Myocyte (in vitro differentiated cells): ENCODE measurements around the gene PAQR6. TPM values are rescaled to one million over a fixed set of nuclear protein-coding genes. Genes with fewer than 3 reads are reported as not detected.

Source experiments
- DNase-seq: peaks from one replicate; pipeline ENCODE4 v3.0.0-alpha.2; 2012; ENCODE audit warnings: low read depth
- total RNA-seq: library from RNA; depleted of rRNA; stranded (reverse); fragments of >200 nt; gene quantifications from 2 replicates; pipeline ENCODE4 v1.2.3, GENCODE V29; 2014

PAQR6 gene
- total RNA-seq, 1 donor from 2014 or later: 4.1 TPM

DNA sequence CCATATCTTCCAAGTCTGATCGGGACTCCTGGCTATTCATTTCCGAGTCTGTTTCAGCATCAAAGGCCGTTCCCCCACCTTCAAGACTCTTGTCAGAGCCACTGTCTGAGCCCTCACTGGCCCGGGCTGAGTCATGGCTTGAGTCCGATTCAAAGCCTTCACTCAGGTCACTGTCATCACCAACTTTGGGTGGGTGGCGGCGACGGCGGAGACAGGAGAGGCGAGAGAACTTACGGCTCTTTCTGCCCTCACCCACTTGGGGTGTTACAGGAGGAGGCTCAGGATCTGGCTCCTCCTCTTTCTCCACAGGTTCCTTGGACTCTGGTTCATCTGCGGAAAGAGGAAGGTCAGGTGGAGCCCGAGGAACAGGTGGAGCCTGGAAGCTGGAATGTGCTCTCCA lies 18.2 kb upstream of the PAQR6 start:
- DNase-seq: no peak

DNA sequence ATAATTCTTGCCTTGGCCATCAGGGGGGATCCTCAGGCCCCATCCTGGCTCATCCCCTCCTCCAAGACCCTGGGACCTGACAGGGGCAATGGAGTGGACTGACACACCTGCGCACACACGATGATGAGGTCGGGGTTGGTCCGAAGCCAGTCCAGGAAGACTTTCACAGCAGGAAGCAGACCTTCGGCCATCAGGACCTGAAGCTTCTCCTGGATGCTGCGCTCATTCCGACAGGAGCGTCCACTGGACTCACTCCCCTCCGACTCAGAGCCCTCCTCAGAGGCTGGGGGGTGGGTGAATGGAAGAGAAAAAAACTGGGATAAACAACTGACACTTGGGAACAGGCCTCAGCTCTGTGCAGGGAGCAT lies 15.4 kb upstream of the PAQR6 start:
- no peak for DNase-seq

DNA sequence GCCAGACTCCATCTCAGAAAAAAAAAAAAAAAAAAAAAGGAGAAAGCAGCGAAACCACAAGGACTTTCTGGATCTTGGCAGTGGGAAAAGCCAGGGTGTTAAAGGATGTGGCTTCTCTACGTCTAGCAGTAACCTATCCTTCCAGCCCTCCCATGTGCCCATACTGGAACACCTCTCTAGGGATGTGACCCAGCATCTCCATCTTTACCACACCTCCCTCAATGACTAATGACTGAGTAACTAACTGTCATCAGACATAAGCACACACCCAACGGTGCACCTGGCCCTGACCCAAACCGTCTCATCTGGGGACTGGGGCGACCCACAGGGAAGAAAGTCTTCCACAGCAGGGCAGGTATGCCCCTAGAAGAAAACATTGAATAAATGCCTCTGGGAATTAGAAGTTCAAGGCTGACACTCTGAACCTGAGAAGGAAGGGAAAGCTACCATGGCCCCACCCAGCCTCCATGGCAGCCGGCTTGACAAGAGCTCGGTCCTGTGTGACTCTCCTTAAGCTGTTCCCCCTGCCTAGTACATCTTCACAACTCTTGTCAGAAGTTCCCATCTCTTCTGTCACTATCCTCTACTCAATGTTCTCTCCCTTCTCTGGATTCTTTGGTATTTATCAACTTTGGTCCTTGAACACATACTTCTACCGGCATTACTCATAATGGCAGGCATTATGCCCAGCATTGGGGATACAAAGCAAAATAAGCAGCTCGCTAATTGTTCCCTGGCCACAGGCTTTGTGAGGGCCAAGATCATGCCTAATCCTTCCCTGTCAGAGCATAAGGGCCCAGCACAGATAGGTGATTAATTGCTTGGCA lies 14.8 kb upstream of the PAQR6 start:
- DNase-seq: peak; percentile 46

DNA sequence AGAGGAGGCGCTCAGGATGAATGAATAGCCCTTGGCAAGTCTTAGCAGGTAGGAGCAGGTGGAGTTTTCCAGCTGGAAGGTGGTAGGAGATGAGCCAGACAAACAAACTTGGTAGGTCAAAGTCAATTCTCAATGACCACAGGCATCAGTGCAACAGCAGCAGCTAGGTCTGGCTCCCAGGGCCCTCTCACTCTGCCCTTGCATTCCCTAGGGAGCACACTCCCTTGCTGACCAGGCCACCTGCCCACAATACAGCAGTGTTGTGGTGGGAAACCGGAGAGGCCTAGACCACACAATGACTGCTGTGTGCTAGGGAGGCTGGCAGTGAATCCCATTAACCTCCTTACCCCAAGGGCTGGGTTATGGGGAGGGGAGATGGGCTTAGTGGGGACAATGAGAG lies 13.0 kb upstream of the PAQR6 start:
- DNase-seq: peak; percentile 97

DNA sequence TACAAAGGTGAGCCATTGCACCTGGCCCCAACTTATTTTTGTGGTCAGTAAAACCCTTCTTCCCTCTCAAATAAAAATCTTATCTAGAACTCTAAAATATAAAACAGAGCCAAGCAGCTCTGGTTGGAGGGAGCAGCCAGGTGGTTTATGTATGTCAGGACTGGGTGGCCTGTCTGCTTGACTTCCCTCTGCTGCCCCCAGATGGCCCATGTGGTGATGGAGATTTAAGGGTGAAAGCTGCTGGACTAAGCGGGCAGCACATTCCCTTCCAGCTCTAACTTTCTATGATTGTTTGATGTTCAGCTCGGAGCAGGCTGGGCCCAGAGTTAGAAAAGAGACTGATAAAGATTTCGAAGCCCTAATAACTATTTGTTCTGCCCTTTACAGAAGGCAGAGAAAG lies 11.9 kb upstream of the PAQR6 start:
- peak; percentile 63 for DNase-seq

DNA sequence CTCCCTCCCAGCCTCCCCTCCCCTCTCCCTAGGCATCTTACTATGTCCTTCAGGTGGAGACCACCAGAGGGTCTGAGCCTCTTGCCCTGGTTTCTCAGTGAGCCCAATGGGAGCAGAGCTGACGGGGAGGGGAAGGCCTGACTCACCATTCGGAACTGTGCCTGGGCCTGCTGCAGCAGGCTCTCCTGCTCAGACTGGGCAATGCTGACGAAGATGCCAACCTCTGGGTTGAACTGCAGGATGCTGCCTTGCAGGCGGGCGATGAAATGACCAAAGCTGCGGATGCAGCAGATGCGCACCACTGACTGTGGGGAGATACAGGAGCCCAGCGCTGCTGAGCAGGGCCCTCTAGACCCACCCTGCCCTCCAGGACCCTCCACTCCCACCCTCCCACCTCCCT lies 11.0 kb upstream of the PAQR6 start:
- no peak for DNase-seq

DNA sequence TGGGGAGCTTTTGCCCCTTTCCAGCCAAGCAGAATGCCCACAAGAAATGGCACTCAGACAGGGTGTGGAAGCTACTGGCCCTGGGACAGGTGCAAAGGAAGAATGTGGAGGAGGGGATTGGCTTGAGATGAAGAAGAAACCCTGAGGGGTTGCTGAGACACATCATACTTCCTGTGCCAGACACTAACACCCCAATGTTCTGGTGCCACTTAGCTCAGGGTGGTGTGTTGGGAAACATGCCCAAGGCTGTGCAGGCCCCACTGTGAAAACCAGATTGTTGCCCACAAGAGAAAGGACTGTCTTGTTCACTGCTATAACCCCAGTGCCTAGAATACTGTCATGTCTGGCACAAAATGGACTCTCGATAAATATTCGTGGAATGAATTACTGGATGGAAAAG lies 9.9 kb upstream of the PAQR6 start:
- DNase-seq: no peak

DNA sequence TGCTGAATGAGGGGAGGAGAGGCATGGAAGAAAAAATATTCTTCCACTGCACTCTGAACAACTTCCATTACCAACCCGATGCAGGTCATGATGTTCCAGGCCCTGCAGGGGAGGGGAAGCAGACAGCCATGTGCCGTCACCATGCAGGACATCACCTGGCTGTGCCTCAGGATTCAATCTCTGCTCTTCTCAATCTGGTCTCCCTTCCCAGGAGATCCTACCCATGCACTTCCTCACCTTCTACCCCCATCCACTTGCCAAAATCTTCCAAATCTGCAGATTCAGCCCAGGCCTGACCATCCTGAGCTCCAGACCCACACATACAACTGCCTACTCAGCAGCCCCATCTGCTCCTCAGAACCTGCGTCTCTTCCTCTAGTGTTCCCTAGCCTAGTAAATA lies 5.8 kb upstream of the PAQR6 start:
- no peak for DNase-seq

DNA sequence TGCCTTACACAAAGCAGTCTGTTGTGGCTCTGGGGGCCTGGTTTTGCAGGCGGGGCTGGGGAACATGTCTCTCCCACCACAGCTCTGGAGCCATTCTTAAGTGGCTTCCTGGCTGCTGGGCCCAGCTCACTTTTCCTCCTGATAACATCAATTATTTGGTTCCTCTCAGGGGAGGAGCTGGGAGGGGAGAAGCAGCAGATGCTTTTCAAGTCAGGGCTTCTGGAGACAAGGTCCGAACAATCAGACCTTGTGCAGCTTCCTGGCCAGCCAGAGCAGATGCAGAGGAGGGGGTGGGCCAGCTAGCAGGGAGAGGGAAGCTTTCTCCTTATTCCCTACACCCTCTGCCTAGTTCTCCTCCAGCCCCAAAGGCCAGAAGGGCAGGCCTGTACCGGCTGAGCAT lies 3.7 kb upstream of the PAQR6 start:
- no peak for DNase-seq

DNA sequence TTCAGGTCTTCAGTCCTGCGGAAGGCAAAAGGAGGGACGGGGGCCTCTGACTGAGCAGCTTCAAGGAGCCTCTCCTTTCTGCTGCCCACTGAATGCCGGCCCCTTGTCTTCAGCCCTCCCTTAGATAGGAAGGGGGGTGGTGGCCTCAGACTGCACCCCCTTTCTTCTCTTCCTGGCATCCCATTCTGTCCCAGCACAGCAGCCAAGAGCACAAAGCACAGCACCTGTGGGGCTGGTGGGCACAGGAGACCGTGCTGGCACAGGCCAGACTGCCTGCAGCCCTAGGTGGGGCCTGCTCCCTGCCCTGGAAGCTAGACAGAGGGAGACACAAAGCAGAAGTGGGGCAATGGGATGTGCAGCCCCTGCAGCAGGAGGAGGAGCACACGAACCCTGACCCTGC lies 1.7 kb upstream of the PAQR6 start:
- DNase-seq: no peak

DNA sequence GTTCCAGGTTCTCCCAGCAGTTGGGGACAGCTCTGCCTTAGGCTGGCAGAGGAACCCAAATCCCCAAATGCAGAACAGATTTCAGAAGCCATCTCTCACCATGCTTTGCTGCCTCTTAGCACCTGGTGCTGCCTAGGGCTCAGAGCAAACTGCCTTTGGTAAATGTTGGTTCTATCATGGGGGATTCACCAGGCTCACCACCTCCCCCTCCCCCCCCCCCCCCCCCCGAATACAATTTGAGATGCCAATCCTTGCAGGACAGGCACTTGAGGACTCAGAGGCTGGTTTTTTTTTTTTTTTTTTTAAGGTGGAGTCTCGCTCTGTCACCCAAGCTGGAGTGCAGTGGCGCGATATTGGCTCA lies 447 bp upstream of the PAQR6 start:
- no peak for DNase-seq

DNA sequence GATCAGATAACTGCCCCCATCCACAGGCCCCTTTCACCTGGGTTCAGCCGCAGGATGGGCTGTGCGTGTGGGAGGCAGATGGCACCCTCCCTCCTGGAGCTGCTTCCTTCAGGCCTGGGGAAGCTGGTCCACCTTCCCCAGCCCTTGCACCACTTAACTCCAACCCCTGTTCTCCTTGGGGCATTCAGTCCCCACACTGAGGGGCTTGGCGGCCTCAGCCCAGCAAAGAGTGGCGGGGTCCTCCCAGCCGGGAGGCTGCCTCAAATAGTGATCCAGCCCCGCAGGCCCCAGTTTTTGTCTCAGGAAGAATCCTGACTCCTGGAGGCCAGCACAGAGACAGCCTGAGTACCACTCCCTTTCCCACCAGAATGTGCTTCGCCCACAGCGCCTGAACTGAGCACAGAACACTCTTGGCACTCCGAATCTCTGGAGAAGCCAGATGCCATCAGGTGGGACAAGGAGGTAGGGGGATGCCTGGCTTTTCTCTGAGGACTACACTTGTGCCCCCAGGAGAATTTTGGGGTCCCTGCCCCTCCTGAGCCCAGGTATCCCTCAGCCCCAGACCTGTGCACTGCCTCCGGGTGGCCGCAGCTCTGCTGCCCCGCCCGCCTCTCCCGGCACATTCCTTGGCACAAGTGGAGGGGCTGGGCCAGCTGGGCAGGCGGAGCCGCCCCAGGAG lies 936 bp downstream of the PAQR6 start:
- DNase-seq: no peak

DNA sequence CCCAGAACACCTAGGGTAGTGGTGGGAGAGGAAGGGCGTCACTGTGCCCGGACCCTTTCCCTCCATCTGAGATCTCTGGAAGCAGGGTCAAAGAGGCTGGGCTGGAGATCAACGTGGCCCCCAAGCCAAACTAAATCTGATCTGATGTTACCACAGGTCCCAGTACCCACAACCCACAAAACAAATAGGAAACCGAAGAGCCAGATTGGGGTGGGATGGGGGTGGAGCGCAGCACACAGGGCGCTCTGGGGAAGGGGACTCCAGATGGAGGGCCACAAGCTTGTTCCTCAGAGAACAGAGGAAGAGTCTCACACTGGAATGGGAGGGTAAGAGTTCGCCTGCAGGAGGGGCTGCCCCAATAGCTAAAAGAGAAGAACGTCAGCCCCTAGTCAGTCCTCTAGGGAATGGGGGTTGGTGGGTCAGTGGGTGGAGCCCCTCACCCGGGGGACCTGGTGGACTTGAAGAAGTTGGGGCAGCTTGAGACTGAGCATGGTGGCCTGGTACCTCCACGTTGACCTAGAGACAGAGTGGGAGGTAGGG lies 1.5 kb downstream of the PAQR6 start:
- no peak for DNase-seq

DNA sequence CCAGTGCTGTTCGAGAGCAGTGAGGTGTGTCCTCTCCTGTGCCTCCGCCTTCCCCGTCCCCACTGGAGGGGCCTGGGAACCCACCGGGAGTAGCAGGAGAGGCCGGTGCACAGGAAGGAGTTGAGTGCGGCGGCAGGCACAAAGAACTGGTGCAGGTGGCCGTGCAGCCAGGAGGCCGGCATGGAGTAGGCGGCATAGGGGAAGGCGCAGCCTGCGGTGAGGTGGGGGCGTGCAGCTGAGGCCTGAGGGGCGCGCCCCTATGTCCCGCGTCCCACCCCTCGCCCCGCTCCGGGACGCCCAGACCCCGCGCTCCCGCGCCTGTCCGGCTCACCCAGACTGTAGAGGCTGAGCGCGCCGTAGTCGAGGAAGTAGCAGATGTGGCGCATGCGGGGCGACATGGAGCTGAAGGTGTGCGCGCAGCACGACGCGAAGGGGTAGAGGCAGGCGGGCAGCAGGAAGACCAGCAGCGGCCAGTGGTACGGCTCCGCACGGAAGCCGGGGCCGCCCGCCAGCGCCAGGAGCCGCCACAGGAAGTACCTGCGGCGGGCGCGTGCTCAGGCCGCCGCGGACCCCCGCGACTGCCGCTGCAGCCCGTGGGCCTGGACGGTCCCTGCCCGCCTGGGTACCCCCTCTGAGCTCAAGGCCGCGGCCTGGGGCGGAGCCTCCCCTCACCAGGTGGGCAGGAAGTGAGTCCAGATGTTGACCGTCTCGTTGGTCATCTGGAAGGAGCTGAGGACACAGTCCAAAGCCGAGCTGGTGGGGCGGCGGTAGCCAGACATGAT lies 2.2 kb downstream of the PAQR6 start:
- no peak for DNase-seq

DNA sequence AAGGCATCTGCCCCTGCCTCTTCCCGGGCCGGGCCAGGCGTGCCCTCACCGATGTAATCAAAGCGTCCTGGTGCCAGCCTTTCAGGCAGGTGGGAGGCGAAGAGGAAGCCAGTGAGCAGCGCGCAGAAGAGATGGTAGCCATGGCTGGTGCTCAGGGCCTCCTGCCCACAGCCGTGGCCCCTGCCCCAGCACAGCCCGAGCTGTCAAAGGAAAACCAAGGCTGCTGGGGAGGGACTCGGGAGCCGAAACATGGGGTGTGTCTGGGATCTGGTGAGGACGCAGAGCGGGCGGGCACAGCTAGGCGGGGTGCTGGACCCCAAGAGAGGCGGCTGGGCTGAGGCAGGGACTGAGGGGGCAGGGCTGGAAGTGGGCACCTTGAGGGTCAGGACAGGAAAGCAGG lies 3.1 kb downstream of the PAQR6 start:
- DNase-seq: no peak

DNA sequence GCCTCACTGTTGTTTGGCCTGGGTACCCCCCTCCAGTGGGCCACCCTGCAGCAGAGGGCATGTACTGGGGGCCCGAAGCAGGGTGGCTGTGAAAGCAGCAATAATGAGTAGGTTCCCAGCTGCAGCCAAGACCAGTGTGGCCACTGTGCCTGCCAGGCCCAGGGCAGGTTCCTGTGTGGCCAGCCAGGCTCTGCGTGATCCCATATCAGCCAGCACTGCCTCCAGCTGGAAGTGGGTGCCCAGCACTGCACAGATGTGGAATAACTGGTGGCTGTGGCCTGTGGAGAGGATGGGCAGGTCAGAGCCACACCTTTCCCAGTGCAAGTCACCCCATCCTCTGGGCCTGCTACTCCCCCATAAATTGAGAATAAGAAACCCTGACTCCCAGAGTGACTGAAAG lies 3.7 kb downstream of the PAQR6 start:
- no peak for DNase-seq

DNA sequence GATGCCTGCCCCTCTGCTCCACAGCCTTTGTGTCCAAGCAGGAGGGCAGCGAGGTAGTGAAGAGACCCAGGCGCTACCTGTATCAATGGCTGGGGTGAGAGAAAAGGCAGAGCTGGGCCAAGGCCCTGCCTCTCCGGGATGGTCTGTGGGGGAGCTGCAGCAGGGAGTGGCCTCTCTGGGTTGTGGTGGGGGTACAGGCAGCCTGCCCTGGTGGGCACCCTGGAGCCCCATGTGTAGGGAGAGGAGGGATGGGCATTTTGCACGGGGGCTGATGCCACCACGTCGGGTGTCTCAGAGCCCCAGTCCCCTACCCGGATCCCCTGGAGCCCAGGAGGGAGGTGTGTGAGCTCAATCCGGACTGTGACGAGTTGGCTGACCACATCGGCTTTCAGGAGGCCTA lies 5.1 kb downstream of the PAQR6 start:
- no peak for DNase-seq

DNA sequence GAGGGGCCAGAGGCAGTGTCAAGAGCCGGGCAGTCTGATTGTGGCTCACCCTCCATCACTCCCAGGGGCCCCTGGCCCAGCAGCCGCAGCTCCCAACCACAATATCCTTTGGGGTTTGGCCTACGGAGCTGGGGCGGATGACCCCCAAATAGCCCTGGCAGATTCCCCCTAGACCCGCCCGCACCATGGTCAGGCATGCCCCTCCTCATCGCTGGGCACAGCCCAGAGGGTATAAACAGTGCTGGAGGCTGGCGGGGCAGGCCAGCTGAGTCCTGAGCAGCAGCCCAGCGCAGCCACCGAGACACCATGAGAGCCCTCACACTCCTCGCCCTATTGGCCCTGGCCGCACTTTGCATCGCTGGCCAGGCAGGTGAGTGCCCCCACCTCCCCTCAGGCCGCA lies 5.9 kb downstream of the PAQR6 start, which contains the start of gene BGLAP:
TSS of gene BGLAP (plus strand) at position 259 of the 400 bp plus-strand sequence. CDS start at position 307, 48 bp downstream.
- peak; percentile 88 for DNase-seq

DNA sequence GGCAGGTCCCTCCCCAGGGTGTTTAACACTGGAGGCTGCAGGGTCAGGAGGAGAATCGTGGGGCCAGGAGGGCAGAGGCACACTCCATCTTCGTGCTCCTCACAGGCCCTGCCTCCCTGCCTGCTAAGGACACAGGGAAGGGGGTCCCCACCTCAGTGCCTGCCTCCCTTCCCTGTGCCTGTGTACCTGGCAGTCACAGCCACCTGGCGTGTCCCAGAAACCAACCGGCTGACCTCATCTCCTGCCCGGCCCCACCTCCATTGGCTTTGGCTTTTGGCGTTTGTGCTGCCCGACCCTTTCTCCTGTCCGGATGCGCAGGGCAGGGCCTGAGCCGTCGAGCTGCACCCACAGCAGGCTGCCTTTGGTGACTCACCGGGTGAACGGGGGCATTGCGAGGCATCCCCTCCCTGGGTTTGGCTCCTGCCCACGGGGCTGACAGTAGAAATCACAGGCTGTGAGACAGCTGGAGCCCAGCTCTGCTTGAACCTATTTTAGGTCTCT lies 6.5 kb downstream of the PAQR6 start:
- DNase-seq: peak; percentile 98

DNA sequence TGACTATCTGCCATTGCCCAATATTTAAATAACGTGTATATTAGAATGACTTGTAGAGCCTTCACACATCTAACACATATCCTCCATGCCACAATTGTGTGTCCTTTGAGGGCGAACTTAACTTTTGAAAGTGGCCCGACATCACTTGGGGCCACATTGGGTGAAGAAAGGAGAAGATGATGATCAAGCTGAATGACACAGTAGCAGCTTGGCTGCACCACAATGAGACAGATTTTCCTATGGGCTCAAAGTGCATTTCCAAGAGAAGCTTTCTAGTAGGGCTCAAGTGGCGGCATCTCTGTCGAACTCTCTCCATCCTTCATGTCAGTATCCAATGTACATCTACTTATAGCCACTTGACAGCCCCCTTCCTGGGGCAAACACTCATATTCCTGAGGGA lies 9.6 kb downstream of the PAQR6 start:
- no peak for DNase-seq

DNA sequence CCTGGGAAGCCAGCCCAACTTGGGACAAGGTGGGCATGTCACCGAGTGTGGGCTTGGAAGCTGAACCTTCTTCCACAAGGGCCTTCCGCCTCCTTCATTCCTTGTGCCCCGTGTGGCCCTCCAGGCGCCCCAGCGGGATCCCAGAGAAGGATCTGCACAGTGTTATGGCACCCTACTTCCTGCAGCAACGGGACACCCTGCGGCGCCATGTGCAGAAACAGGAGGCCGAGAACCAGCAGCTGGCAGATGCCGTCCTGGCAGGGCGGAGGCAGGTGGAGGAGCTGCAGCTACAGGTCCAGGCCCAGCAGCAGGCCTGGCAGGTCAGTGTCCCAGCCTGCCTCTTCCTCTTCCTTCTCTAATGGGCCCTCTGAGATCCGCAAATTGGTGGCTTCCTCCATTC lies 11.7 kb downstream of the PAQR6 start:
- no peak for DNase-seq
